GM18499 (cell line): ENCODE measurements around the gene THRA.

Experiments
- ATAC-seq: cut with Tn5 transposase; IDR thresholded peaks from one replicate; pipeline ENCODE4 v1.9.1; 2021; ENCODE audit warnings: moderate number of reproducible peaks; ENCODE audit not compliant: insufficient read depth, unreplicated experiment

THRA gene

DNA sequence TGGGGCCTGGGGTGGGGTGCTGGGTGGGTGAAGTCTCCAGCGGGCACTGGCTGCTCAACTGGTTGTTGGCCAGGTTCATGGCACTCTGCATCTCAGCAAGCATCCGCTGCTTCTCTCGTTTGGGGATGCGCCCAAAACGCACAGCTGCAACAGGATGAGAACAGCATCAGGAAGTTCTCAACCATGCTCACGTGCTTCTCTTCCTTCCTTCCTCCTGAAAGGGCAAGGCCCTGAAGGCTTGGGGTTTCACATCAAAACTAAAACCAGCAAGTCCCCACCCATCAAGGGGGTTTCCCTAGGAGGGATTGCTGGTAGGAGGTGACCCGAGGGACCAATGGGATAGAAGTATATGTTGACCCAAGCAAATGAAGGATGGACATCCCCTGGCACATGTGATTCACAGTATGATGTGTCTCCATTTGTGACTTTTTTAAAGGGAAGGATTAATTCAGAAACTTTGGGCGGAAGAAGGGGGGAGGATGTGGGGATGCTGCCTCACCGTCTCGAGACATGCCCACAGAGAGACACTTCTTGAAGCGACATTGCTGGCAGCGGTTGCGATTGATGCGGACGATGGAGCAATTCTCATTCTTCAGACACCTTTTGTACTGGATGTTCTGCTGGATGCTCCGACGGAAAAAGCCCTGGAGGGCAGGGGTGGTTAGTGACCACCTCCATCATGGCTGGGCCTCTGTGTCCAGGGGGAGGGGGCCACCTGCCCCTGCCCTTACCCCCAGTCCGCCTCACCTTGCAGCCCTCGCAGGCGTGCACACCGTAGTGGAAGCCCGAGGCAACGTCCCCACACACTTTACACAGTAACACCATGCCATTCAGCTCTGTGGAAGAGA, 33.4 kb downstream of the THRA start:
- peak; percentile 53 for ATAC-seq

GRCh38 chr17:40097087-40097486, 34.3 kb downstream of the THRA start:
- no peak for ATAC-seq

- no peak for ATAC-seq
Observed at GRCh38 chr17:40097931-40098845, 35.4 kb downstream of the THRA start.

DNA sequence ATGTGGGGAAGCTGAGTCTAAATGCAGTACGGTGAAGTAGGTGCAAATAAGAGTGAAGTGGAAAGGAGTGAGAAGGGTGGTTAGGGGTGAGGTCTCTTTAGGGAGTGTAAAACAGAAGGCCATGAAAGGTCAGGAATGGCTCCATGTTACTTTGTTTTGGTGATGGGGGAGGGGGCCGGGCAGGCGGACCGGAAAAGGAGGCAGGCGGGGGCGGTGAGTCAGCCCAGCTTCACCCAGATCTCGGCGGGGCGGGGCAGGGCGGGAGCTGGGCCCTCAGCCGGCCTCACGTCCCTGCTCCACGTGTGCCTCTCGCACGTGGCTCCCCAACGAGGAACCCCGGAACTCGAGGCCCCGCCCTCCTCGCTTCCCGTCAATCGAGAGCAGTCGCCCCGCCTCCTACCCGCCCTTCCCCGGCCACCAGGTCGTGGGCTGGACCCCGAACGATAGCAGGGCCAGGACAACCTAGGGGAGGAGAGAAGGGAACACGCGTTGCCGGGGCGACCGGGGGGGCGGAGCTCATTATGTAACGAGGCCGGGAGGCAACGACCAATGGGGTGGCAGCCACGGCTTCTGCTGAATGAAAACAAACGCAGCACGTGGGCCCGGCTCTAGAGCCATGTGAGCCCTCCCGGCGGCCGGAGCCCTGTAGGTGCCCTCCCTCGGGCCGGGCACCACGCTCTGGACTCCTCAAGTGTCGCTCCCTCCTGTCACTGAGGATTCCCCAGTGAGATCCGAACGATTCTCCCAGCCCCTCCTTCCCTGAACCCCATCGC, 36.3 kb downstream of the THRA start:
- peak; percentile 35 for ATAC-seq

DNA sequence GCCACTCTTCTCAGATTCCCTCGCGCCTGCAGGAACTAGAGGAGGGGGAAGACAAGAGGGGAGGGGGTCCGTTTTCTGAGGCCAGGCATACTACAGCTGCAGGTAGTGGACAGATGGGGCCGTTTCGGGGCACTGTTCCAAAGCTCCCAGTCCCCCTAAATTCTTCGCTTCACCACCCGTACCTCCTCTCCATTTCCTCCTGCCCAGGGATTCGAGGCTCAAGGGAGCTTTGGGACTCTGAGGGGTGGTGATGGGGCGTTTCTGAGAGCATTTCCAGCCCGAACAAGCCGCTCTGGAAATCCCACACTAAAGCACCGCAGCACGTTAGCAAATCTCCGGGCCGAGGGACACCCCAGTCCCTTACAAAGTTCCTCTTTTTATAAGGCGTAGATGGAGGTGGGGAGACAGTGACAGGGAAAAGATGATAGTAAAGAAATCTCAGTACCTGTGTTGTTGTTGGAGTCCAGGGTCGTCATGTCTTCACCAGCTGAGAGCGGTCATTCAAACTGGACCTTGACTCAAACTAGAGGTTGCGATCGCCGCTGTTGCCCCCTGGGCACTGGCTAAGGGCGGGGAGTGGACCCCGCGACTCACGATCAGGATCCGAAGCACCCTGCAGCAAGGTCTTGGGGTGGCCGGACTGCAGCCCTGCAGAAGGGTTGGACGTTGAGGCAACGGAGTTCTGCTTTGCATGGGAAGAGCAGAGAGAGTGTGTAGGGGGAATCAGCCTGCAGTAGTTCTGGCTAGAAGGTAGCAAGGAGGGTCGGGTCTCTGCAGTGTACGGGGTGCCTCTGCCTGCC, 37.1 kb downstream of the THRA start:
- no peak for ATAC-seq

GRCh38 chr17:40100419-40100668, 37.6 kb downstream of the THRA start, which contains the start of gene NR1D1:
NR1D1 (minus strand) TSS chr17:40100589; CDS start chr17:40100094, 495 bp downstream.
- no peak for ATAC-seq

- no peak for ATAC-seq
Observed at GRCh38 chr17:40100669-40101366, 38.1 kb downstream of the THRA start.

GRCh38 chr17:40101367-40102210, 38.8 kb downstream of the THRA start:
- no peak for ATAC-seq

DNA sequence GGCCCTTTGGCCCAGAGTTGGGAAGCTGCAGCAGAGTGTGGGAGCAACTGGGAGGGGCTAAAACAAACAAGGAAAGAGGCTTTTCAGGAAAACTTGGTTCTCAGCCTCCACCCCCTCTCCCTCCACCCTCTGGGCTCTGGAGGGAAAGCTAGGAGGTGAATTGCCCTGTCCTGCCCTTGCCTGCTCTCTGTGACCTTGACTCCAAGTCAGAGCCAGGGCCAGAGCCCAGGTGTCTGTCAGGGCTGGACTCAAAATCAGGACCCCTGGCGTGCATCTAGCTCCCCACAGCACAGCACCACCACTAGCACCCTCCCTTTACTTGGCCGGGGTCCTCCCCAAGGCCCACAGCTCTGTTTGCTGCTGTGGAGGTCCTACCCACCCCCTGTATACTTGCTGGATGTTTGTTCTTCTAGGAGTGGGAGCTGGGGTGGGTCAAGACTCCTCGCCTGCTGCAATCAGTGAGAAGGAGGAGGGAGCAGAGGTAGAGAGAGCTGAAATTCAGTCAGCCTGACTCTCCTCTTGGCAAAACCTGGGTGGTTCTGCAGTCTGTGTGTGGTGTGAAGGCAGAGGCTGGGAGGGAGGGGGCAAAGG, 40.4 kb downstream of the THRA start:
- ATAC-seq, result no peak

DNA sequence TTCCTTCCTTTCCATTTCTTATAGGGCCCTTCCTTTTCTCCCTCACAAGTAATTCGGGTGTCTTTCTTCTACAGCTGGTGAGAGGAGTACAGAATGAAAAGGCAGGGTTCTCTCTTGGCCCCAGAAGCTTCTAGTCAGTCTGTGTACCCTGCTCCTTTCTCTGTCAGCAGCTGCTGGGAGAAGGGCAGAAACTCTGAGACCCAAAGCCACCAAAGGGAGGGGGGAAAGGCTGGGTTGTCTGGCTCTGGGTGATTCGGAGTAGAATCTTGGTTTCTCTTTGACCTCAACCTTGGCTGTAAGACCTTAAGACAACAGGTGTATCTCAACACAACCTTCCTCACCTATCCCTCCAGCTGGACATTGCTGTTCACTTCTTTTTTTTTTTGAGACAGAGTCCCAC, 40.9 kb downstream of the THRA start:
- ATAC-seq, result no peak

- no peak for ATAC-seq
Observed at GRCh38 chr17:40104594-40105486, 42.1 kb downstream of the THRA start.

DNA sequence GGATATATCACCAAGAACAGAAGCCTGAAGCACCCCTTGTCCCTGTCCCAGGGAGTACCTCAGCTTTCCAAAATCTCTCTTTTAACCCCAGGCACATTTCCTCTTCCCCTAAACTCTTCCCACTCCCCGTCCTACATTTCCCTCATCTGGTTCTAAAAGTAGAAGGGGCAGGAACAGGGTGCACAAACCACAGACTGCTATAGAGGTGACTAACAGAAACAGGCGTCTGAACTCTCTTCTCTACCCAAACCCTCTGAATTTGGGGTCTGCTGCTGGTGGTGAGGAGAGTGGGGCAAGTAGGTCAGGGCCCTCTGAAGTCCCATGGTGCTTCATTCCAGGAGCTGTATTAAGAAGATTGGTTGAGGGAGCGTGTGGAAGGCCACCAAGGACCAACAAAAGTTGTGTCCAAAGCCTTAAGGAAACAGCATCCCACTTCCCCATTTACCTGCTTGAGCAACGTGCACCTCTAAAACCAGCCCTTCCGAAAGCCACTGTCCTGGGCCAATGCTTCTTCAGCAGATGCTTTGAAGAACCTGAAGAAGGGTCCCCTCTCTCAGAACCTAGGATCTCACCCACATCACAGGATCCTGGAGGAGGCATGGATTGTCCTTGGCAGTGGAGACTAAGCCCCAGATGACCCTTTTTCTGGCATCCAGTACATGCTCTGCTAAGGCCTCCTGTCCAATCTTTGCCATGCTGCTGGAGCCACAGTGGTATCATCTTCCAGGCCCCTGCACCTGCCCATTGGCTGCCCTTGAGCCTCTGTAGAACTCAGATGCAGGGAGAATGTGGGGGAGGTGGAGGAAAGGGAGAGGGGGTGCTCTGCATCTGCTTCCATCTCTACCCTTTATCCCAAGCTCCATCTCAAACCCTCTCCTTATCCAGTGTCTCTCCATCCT, 43.3 kb downstream of the THRA start:
- ATAC-seq, result no peak

GRCh38 chr17:40106760-40107521, 44.2 kb downstream of the THRA start:
- ATAC-seq, result no peak

DNA sequence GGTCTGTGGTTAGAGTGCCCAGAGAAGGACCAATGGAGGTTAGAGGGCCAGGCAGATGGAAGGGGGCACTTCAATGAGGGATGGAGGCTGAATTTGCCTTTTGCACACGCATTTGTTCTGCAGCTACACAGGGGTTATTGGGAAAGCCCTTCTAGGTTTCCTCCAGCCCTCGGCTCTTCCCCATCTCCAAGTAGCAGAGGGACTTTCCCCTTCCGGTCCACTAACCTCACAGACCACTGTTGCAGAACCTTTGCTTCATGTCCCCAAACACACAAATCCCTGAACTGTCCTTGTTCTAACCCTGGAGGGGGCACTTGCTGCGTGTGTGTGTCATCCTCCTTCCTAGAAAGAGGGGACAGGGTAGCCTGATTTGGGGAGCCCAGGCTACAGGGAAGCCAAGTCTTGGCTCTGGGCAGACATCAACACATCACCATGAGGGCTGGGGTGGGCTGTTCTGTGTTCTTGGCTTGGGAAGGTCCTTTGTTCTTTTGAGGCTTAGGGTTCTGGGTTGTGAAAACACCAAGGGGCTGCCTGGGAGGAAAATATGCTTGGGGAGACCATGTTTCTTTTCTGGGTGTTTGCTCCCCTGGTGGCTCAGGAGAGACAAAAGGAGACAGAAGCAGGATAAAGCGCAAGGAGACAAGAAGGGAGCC, 44.9 kb downstream of the THRA start:
- no peak for ATAC-seq
